GM12874 (cell line): ENCODE measurements around the gene DPP6.

Source experiments
- CTCF ChIP-seq: IDR thresholded peaks from 2 replicates; pipeline ENCODE4 v1.5.1; 2011; ENCODE audit warnings: low read depth, mild to moderate bottlenecking, control low read depth, low read length, moderate library complexity; ENCODE audit not compliant: insufficient read depth

Gene DPP6

GRCh38 chr7:154854836-154855235, 802.6 kb downstream of the DPP6 start:
- TF ChIP-seq CTCF = no peak

- no peak for TF ChIP-seq CTCF
These were observed 803.2 kb downstream of the DPP6 start for GRCh38 chr7:154855366-154855765.

- no peak for TF ChIP-seq CTCF
These were observed 804.5 kb downstream of the DPP6 start for GRCh38 chr7:154856733-154857132.

GRCh38 chr7:154857240-154857639, 805.0 kb downstream of the DPP6 start:
- TF ChIP-seq CTCF = no peak

GRCh38 chr7:154857728-154858681, 805.8 kb downstream of the DPP6 start:
- TF ChIP-seq CTCF = no peak

- no peak for TF ChIP-seq CTCF
These were observed 806.8 kb downstream of the DPP6 start for GRCh38 chr7:154858836-154859537.
